Amniotic stem cell (primary cell): Measurements from ENCODE around the gene GDAP2.
"Not testable (repeated sequence)": the region's sequence is repeated elsewhere in the genome, so short reads cannot be mapped to it uniquely, and the experiment has no call there.

Source experiments
- DNase-seq: peaks from one replicate; lab custom pipeline; 2025; lab: John Stamatoyannopoulos, UW

GDAP2 gene

DNA sequence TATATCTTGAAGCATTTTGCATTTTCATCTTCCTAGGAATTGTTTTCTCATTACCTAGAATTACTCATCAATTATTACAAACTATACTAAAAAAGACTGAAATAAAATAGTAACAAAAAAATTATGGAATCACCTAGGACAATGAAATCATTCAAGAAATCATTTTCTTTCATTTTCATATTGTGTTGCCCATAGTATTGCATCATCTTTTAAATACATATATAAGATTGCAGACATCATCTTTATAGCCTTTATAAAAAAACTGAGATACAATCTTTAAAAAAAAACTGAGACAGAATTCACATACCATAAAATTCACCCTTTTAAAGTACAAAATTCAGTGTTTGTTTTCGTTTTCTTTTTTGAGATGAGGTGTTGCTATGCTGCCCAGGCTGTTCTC is 29.6 kb downstream of the GDAP2 start:
- no peak for DNase-seq

DNA sequence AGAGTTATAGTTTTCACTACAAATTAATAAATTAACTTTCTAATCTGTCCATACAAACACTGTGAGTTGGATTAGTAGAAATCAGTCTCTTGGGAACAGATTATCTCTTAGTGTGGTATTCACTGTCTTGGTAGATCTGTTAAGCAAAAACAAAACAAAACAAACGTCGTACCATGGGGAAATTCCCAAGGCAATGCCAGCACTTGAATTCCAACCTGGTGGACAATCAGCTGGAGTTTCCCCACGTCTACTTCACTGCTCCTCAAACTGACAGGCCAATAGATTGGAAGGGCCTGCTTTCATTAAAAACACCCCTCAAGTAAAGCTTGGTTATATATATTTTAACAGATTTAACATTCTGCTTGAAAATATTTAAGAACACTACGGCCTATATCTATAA is 31.9 kb downstream of the GDAP2 start:
- DNase-seq: no peak

GRCh38 chr1:117895482-117896114 is 33.8 kb downstream of the GDAP2 start:
- DNase-seq: peak; percentile 66

DNA sequence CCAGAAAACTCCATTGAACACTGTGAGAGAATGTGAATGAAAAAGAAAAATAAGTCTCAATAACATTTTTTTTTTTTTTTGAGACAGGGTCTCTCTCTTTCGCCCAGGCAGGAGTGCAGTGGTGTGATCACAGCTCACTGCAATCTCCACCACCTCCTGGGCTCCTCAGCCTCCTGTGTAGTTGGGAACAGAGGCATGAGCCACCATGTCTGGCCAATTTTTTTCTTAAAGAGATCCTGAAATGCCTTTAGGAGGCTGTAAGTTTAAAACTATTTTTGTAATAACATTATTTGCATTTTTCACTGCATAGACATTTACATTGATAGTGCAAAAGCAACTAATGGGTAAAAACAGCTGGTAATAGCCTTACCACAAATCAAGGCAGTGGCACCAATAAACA is 35.3 kb downstream of the GDAP2 start:
- DNase-seq: no peak

- DNase-seq: no peak
Measured at GRCh38 chr1:117892512-117892911, 36.9 kb downstream of the GDAP2 start.

- DNase-seq: no peak
Measured at GRCh38 chr1:117890452-117890851, 39.0 kb downstream of the GDAP2 start.

DNA sequence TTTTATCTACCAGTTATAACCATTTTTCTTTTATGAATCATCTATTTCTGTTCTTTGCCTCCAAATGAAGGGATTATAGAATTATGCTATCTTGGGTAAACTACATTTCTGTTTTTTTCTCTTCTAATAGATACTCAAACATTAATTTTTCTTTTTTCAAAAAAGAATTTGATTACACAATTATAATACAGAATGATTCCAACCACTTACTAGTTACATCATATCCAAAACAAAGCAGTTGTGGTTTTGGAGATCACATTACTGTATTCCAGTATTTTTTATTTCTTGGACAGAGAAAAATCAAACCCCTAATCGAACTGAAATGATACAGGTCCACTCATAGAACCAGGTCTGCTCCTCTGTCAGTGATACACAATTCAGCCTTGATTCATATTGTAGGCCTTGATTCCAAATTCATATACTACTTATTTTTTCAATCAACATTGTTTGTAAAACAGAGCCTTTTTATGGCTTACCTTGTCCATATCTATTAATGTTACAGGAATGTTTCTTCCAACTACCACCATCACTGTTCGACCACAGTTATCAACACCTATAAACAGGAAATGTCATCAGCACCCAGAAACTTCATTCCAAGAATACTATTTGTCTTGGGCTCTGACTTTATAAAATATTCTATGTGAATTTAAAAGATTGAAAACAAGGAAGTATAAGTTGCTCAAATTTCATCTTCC is 43.2 kb downstream of the GDAP2 start:
- no peak for DNase-seq

DNA sequence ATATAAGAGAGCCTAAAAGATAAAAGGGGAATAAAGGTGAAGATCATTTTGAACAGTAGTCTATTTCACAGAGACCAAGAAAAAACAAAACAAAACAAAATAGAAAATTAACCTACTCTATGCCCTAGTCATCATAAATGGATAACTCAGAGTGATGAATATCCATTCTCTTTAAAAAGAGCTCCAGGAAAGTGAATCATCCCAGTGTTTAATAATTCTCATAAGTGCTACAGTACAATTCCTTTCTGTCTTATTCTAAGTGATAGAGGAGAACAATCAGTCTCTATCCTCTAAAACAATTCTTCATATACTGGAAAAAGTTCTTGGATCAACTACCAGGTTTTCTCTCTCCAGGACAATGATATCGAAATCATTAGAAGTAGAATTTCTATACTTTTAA is 45.8 kb downstream of the GDAP2 start:
- no peak for DNase-seq

DNA sequence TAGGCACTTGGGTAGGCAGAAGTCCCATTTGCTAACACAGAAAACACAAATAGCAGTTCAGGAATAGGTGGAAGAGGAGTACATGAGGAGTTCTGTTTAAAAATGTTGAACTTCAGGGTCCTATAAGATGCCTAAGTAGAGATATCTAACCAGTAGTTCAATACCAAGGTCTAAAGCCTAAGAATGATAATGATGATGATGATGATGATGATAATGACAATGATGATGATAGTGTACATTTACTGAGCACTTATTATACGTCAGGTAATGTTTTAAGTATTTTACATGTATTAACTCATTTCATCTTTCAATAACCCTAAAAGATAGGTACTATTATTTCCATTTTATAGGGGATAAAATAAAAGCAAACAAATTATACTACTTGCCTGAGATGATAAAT is 50.1 kb downstream of the GDAP2 start:
- DNase-seq: no peak

- no peak for DNase-seq
Measured at GRCh38 chr1:117877823-117878222, 51.6 kb downstream of the GDAP2 start.

GRCh38 chr1:117871013-117871412 is 58.4 kb downstream of the GDAP2 start:
- no peak for DNase-seq

- DNase-seq: no peak
Measured at GRCh38 chr1:117861694-117862093, 67.7 kb downstream of the GDAP2 start.

DNA sequence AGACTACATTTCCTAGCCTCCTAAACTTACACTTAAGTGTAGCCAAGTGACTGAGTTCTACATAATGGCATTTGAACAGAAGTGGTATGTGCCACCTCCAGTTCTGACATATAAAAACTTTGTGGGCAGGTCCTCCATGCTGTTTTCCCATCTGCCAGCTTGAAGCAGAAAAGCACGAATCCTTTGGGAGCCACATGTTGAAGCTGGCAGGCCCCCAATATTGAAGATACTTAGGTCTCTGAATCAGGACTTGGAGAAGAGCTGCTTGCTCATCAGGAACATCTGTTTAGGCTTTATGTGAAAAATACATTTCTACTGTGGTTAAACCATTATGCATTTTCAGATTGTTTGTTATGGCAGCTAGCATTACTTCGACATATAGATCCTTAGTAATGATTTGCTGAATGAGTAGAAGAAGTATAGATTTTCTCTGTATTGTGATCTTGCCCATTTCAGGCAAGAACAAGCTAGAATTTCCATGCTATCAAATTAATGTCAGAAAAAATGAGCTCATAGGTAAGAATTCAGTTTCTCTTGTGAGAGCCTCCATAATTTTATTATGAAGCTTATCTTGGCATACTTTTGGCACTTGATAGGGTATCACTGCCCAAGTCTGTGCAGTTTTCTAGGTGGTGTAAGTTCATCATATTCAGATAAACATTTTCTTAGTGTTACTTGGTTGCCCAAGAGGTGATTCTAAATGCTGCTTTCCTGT is 68.4 kb downstream of the GDAP2 start:
- no peak for DNase-seq

- DNase-seq: no peak
Measured at GRCh38 chr1:117859901-117860300, 69.5 kb downstream of the GDAP2 start.

DNA sequence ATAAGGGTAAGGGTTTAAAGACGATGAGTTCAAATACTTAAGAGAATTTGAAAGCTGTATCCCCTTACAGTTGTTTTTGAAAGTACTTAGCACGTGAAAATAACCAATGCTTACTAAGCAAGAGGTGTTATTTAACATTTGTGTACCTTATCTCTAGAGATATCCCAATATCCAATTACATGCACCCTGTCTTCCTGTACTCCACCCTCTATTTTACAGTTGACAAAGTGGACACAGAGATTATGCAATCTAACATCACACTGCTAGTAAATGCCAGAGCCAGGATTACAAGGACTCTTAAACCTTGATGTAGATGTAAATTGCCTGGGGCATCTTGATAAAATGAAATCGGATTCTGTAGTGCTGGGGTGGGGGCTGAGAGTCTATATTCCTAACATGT is 72.0 kb downstream of the GDAP2 start:
- no peak for DNase-seq

DNA sequence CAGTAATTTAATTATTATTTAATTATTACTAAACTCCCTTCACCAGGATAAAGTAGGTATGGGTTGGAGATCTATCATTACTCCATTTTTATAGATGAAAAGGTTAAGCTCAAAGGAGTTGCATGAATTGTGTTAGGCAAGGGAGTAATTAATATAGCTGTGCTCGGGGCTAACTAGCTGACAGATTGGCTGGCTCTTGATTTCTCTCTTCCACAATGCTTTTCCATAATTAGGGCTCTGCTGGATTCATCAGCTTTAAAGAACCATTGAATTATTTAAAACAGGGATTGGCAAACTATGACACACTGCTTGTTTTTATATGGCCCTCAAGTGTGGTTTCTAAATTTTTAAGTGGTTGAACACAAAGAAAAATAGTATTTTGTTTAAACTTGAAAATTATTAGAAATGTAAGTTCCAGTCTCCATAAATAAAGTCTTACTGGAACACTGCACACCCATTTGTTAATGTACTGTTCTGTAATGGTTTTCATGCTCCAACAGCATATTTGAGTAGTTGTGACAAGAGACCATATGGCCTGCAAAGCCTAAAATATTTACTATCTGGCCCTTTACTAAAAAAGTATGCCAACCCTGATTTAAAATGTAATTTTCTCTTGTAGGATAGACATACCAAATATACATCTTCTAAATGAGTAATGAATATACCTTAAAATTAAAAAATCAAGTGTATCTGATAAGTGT is 76.4 kb downstream of the GDAP2 start:
- no peak for DNase-seq

- no peak for DNase-seq
Measured at GRCh38 chr1:117851687-117852086, 77.7 kb downstream of the GDAP2 start.

GRCh38 chr1:117846674-117847425 is 82.6 kb downstream of the GDAP2 start:
- no peak for DNase-seq

DNA sequence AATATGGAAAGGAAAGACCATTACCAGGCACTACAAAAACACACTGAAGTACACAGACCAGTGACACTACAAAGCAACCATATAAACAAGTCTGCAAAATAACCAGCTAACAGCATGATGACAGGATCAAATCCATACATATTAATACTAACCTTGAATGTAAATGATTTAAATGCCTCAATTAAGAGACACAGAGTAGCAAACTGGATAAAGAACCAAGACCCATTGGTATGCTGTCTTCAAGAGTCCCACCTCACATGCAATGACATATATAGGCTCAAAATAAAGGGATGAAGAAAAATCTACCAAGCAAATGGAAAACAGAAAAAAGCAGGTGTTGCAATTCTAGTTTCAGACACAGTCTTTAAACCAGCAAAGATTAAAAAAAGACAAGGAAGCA is 84.9 kb downstream of the GDAP2 start:
- not testable (repeated sequence) for DNase-seq

DNA sequence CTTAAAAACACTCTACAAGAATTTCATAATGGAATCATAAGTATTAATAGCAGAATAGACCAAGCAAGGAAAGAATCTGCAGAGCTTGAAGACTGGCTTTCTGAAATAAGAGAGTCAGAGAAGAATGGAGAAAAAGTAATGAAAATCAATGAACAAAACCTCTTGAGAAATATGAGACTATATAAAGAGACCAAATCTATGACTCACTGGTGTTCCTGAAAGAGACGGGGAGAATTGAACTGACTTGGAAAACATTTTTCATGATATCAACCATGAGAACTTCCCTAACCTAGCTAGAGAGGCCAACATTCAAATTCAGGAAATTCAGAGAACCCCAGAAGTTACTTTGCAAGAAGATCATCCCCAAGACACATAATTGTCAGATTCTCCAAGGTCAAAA is 85.6 kb downstream of the GDAP2 start:
- DNase-seq: no peak

GRCh38 chr1:117842408-117843170 is 86.8 kb downstream of the GDAP2 start:
- DNase-seq: no peak
